ENCODE data around the gene MGRN1. TPM values are rescaled to one million over a fixed set of nuclear protein-coding genes. Genes with fewer than 3 reads are reported as not detected.
A peak's percentile ranks its signal among the peaks of the same experiment; 100 is the strongest.

Gene MGRN1
- total and polyA plus RNA-seq, 2 of the 13 experiments (the other 11 are each of a cell fraction or from before 2014, with no cell fraction given), result 11.9 to 12.6 TPM

- TF ChIP-seq MAX (IDR thresholded peaks at IDR 0.05), result peak; percentile 99
- TF ChIP-seq AHDC1 (CRISPR knock-in tag; IDR thresholded peaks at IDR 0.05; ENCODE audit: borderline replicate concordance), result peak; percentile 88
- 0 out of 2 replicates have a peak, but pooled peaks have one; percentile 69 for TF ChIP-seq ZHX2 (IDR thresholded peaks at IDR 0.05; ENCODE audit: low read depth)
- no peak for TF ChIP-seq ZHX2 (CRISPR knock-in tag; IDR thresholded peaks at IDR 0.05; ENCODE audit: borderline replicate concordance)
- no peak for TF ChIP-seq RFX1 (IDR thresholded peaks at IDR 0.05)
- TF ChIP-seq SSRP1 (CRISPR knock-in tag; IDR thresholded peaks at IDR 0.05), result no peak
- peak; percentile 97; the same call in 1 of the 2 replicates for TF ChIP-seq SMAD9 (CRISPR knock-in tag; IDR thresholded peaks at IDR 0.05)
- peak; percentile 94; the same call in 1 of the 2 replicates for TF ChIP-seq ZNF543 (CRISPR knock-in tag; IDR thresholded peaks at IDR 0.05)
- TF ChIP-seq SYNCRIP (IDR thresholded peaks at IDR 0.05; ENCODE audit: insufficient read depth, low read depth, low read length), result no peak
- TF ChIP-seq NR2F2 (IDR thresholded peaks at IDR 0.05; ENCODE audit: borderline replicate concordance, low read depth), result peak; percentile 79; the same call in 1 of the 2 replicates
- 0 out of 2 replicates have a peak, but pooled peaks have one; percentile 30 for TF ChIP-seq ZBTB49 (CRISPR knock-in tag; IDR thresholded peaks at IDR 0.05; ENCODE audit: borderline replicate concordance)
These were observed 39.3 kb downstream of the MGRN1 start (continued) for GRCh38 chr16:4663777-4664465.

All from HepG2 (cell line).